M059J (cell line): ENCODE results near the gene LIMCH1. TPM values are rescaled to one million over a fixed set of nuclear protein-coding genes. Genes with fewer than 3 reads are reported as not detected.
A peak's percentile ranks its signal among the peaks of the same experiment; 100 is the strongest.
"Not testable (repeated sequence)": the region's sequence is repeated elsewhere in the genome, so short reads cannot be mapped to it uniquely, and the experiment has no call there.

ENCODE experiments used
- DNase-seq: peaks from one replicate; pipeline ENCODE4 v3.0.0-alpha.2; 2012; ENCODE audit warnings: low read depth
- total RNA-seq: library from RNA; depleted of rRNA; stranded (reverse); fragments of >200 nt; shearing (Covaris generic); gene quantifications from 2 replicates; pipeline ENCODE4 v1.2.3, GENCODE V29; 2014

LIMCH1 gene
- total RNA-seq, 1 experiment from 2014 or later = 72.8 TPM

DNA sequence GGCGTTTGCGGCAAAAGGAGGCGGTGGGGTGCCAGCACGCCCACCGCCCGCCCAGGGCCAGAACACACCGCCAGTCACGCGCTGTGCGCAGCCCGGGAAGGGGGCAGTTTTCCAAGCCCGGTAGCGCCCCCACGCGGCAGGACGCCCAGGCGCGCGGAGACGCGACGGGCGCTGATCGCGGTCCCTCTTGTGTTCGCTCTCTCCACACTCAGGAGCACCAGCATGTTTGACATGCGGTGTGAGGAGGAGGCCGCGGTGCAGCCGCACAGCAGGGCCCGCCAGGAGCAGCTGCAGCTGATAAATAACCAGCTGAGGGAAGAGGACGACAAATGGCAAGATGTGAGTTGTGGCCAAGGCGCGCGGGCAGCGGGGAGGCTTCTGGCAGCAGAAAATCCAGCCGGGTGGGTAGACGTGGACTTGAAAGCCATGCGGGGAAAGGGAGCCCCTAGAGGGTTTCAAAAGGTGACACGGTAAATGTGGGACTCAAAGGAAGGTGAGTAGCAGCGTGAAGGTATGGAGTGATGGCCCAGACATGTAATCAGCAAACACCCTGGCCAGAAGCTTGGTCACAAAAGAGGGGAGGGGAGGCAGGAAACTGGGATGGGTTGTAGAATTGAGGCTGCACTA, 106.4 kb downstream of the LIMCH1 start:
- DNase-seq = no peak

DNA sequence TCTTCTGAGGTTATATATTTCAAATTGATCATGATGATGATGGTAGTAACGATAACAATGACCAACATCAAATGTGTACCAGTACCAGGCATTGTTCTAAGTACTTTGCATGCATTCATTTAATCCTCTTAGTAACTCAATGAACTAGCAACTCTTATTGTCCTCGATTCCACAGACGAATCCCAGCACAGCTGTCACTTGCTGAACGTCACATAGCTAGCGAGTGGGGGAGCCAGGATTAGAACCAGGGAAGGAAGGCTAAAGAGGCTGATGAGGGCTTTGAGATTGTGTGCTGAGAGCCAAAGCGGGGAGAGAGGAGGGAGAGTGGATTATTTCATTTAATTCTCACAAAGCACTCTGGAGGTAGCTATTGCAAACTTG, 106.9 kb downstream of the LIMCH1 start:
- no peak for DNase-seq

DNA sequence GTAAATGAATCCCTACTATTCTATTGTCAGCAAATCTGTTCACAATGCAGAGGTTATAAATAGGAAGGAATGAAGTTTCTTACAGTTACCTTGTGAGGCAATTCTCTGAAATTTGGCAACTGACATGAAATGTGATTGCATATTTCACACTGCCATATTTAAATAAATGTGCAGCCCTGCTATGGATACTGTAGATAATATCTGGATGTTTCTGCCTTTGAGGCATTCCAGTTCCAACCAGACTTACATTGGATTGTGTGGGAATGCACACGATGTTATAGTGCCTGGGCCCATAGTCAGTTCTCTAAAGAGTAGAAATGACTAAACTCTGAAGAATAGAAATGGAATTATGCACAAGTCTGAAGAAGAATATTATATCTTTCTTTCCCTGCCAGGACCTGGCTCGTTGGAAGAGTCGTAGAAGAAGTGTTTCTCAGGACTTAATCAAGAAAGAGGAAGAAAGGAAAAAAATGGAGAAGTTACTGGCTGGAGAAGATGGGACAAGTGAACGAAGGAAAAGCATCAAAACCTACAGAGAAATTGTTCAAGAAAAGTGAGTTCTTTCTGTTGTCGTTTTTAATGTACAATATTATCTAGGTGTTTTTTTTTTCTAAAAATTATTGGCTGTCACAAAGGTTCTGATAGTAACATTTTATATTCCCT, 107.9 kb downstream of the LIMCH1 start:
- no peak for DNase-seq

DNA sequence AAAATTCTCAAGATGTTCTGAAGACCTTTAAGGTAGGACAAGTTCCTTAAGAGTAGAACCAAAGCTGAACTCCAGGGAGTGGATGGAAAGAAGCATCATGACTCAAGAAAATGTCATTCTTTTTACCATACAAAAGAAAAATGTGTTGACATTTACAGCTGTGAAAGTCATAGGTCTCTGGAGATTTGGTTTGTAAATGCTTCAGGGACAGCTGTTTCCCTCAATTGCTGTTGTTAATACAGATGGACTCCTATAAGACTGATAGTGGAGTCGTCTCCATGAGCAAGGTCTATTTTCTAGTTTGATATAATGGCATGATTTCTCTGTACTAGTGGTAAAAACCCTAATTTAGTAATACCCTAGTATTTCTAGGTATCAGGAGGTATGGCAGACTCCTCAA, 108.9 kb downstream of the LIMCH1 start:
- DNase-seq = no peak

DNA sequence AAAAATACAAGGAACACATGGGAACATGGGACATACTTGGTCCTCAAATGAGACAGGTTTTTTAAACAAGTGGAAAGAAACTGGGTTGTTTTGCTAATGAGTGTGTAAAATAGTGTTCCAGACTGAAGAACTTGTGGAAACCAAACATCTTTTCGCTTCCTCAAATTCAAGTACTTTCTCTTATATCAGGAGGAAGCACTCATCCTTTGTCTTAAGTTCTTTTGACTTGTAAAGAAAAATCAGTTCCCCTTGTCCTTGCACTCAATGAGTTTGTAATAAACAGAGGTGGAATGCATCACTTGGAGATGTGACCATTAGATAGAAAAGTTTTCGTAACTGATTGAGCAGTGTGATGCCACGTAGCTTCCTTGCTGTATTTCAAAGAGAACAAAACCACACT, 109.4 kb downstream of the LIMCH1 start:
- no peak for DNase-seq

DNA sequence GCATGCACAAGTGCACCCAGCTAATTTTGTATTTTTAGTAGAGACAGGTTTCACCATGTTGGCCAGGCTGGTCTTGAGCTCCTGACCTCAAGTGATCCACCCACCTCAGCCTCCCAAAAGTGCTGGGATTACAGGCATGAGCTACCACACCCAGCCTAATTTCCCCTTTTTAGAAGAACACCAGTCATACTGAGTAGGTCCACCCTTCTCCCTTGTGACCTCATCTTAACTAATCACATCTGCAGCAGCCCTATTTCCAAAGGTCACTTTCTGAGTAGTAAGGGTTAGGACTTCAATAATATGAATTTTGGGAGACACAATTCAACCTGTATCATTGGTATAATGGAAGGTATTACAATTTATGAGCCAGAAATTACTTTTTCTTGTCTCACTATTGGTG, 113.2 kb downstream of the LIMCH1 start:
- not testable (repeated sequence) for DNase-seq

DNA sequence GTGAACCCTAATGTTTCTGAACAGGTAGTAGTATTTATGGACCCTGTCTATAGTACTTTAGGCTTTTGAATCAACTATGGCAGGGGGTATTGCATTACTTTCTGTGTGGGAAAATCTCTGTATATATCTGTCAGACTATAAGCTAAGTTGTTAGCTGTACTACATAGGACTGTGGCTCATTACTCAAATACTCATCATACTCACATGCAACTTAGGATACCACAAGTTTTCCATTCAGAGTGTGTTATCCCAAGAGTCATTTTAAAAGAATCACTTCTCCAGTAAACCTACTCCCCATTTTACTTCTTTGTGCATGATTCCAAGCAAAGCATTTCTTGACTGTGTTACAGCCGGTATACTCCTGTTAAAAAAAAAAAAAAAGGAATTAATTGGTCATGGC, 115.0 kb downstream of the LIMCH1 start:
- peak; percentile 29 for DNase-seq

DNA sequence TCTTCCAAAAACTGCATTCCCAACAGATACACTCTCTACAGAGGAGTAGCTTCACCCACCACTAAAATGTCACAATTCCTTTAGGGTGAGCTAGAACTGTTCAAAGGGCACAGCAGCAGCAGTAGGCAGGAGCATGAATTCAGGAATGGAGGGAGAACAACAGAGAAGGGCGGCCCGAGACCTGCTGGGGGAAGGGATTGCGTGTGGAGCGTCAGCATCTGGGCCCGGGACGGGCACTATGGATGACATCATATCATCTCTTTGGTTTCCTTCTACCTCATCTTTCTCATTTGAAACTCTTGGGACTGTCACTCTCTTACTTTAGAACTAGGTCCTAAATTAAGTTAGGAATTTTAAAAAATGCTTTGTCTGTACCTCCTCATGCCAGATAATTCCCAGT, 115.6 kb downstream of the LIMCH1 start:
- DNase-seq = no peak

DNA sequence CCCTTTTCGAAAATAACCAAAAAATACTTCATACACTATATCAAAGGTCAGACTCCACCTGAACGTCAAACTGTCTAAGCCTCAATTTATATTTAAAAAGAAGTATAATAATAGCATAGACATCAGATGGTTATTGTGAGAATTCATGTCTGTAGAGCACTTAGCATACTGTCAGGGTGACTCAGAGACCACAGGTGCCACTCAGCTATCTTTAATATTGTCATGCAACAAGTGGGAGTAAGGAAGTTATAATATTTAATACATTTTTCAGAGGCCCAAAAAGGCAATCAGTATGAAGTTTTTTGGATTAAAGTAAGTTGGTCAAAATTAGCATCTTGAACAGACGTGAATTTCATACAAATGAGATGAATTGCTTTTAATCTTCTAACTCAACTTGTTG, 117.2 kb downstream of the LIMCH1 start:
- peak; percentile 66 for DNase-seq

DNA sequence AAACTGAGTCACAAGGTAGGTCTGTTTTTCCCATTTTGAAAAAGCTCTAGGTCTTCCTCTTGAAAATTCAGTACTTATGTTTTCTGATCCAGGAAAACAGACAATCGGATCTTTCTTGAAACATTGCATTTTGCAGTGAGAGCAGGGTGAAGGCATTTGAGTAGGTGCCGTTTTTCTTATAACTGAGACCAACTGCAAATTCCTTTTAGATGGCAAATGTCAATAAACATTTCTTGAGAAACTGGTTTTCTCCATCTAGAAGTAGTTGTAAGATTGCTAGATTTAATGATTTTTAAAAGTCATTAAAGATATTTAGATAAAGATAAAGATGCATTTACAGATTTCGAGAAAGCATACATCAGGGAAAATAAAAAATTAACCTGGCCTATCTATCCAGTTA, 118.1 kb downstream of the LIMCH1 start:
- no peak for DNase-seq

DNA sequence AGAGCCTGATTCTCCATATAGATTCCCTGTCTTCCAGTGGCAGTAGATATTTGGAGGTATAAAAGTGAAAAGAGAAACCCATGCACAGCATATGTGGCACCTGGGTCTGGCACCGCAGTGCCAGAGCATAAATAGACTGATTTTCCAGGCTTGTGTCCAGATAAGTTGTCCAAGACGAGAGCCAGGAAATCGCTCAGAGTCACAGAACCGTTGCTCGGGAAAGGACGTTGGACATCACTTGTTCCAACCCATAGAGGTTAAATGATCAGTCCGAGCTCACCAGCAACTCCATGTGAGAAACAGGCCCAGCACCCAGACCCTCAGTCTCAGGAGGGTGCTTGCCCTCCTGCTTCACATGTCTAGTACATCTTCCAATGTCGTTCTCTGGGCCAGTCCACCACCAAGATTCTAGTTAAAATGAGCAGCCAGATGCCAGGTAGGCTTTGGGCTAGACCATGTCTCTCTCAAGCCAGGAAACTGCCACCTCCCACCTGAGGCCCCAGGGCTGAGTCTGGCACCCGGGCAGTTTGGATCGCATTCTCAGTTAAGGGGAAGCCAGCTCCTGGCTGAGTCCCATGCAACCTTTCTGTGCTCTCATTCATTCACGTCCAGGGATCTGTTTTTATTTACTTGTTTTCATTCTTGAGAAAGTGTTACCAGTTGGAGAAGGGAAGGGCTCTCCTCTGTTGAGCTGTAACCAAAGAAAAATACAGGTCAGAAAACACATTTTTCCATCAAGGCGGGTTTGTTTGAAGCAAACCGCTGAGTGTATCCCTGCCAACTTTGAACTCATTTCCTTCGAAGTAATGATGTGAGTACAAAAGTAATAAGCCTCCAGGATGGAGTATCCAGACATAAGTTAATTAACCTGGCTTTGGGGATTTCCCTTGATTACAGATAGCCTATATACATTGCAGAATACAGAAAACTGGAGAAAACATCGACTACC, 118.9 kb downstream of the LIMCH1 start:
- DNase-seq = no peak

DNA sequence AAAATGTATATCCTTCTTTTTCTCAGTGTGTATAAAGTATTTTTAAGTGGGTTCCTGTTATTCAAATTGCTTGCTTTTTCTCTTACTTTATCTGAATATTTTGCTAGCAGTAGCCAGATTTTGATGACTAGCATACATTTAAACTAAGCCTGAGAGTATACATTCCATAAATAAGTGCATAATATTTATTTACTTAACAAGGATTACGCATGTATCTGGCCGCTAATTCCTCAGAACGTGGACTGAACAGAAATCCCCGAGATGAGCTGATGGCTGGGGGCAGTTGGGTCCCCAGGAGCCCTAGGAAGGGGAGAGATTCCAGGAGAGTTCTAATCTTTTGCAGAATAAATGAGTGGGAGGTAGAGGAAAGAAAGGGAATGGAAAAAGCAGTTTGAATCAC, 119.6 kb downstream of the LIMCH1 start:
- DNase-seq = no peak

DNA sequence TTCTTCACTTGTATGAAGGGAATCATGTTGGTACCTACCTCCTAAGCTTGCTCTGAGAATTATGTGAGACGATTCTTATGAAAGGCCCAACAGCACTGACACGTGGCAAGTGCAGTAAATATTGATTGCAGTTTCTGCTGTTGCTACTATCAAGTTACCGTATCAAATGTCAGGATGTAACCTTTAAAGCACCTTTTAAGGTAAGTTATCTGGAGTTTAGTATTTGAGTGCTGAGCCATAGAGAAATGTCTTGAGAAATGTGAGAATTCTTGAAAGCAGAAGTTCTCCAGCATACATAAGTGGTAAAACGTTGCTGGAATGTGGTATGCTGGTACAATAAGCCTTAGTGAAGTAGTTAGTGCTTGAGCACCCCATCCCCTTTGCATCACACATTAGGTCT, 120.2 kb downstream of the LIMCH1 start:
- DNase-seq = peak; percentile 12

DNA sequence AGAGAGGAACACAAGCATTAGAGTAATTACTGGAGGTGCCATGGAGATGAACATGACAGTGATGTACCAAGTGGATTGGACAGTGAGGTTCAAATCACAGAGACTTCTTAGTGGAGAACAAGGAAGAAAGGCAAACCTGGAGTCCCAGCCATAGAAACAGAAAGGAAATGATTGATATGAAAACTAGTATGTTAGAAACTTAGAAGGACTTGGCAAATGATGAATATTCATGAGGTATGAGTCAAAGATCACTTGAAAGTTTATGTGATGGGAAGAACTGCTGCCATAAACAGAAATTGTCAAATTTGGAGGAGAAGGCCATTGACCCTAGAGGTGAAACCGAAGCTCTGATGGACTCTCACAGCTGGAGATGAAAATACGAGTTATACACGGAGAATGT, 122.4 kb downstream of the LIMCH1 start:
- peak; percentile 66 for DNase-seq

DNA sequence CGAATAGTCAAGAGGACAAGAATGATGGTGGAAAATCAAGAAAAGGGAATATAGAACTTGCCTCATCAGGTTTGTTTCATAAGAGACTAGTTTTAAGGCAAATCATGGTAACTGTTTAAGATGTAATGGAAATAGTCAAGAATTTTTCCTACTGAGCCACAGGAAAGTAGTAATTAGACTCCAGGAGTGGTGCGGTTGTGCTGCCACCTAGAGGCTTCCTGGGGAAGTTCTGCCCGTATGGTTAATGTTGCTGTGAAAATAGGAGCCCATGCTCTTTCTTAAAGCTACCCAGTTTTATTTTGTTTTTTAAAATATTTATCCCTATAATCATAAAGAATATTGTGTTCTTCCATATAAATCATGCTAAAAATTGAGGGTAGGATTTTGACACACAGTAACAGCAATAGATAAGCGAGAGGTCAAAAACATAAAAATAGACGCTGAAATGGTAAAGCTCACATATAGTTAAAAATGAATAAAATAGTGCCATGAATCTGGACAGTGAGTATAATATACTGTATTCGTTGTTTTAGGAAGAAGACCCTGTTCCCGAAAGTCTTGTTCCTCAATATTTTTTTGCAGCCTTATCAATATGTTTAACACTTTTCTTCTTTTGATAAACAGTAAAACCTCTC, 123.6 kb downstream of the LIMCH1 start:
- peak; percentile 66 for DNase-seq

DNA sequence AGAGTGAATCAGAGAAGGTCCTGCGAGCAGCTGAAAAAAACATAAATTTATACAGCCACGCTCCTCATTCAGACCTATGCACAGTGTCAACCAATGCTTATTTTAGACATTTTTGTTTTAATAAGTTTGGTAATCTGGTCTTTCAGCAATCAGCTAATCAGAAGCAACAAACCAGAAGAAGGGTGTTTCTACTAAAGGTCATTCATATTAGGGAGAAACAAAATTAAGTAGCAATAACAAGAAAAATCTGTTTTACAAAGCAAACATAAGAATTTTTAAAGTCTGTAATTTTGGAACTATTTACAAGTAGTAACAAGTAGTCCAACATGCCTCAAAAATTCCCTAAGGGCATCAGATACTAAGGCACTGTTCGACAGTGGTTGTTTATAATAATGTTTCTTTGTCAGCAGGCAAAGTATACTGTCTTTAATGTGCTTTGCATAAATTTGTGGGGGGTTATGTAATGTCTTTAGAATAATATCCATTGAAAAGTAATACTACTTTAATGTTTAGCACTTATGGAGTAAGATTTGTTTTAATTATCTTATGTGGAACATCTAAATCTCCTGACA, 127.8 kb downstream of the LIMCH1 start:
- no peak for DNase-seq

DNA sequence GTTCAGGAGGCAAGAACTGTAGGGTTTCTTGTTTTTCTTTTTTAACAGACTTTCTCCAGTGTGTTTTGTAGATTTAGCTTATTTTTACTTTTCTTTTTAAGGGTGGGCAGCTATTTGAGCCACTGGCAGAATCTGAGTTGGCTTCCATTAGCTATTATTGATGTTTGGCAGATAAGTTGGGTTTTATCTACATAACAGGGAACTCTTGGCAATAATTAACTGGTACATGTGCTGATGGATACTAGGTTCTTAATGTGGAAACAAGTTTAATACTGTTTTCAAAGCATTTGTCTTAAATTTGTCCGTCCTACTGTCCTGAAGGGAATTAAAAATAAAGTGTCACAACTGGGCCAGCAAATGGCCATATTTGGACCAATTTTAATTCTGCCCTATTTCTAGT, 130.1 kb downstream of the LIMCH1 start:
- DNase-seq = no peak

DNA sequence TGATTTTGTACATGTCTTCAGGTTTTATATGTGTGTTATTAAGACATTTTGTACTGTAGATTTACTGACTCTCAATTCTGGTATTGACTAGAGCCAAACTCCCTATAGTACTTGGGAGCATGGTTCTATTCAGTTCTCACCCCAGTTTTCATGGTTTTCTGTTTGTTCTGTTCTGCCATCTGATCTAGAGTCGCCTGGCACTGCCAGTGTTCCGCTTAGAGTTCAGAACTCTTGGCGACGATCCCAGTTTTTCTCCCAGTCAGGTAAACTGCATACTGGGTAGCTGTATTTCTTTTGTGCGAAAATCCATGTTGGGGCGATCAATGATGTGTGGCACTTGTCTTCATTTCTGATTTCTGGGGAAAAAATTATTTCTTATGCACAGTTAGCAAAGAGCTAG, 132.6 kb downstream of the LIMCH1 start:
- DNase-seq = no peak

DNA sequence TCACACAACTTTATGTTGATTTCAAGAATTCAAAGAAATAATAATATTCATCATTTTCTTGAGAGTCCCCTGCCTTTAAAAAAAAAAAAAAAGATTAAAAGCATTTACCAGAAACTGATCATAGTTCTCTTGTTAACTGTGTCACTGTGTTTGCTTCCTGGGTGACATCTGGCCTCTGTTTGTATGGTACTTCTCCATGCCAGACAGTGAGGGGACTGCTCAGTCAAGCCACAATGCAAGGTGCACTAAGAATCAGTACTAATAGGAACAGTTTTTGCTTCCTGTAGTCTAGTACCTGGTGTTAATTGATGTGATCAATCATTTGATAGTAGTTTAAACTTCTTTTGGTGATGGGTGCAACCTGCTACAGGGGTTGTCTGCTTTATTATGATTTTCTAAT, 133.0 kb downstream of the LIMCH1 start:
- no peak for DNase-seq

DNA sequence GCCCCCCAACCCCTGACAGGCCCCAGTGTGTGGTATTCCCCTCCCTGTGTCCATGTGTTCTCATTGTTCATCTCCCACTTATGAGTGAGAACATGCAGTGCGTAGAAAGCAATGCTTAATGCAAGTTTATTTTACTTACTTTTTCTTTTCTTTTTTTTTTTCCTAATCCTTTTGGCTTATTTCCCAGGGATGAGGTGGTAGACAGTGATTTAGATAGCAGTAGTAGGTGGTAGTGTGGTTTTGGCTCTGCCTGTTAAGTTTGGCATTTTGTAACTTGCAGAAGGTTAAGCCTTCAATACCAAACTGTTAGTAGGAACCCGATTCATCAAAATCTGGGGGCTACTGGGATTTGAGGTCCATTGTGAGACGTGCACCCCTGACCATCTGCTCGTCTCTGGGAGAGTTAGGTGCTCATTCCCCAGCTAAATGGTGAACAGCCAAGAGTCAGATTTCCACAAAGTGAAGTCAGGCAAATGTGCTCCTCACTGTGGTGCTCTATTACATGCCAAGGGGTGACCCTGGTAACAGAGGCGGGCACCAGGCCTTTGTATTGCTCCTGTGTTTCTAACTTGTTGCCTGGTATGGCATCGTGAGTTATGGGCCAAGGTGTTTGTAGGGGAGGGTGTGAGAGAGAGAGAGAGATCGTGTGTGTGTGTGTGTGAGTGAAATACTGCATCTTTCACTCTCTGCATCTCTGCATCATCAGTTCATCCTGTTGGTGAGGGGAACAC, 140.3 kb downstream of the LIMCH1 start:
- peak; percentile 77 for DNase-seq

DNA sequence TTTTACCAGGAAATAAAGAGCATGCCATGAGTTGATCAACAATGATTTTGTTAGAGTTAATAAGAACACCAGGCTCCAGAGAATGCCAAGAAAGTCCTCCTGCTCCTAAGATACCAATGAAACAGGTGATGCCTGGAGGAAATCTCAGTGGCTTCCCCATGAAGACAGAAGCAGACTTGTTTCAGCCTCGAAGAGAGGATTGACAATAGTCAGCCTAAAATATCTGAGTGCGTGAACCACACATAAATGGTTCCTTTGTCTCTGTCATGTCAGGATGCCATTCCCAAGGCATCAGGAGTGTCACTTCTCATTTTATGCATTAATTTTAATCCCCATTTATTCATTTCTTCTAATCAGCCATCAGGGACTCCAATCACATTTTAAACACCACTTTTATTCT, 141.0 kb downstream of the LIMCH1 start:
- DNase-seq = no peak
